Measurements from ENCODE around the gene KREMEN2. TPM values are rescaled to one million over a fixed set of nuclear protein-coding genes. Genes with fewer than 3 reads are reported as not detected.

Gene KREMEN2
- total RNA-seq, 2 experiments from 2014 or later = 0.08 TPM; not detected in 1

DNA sequence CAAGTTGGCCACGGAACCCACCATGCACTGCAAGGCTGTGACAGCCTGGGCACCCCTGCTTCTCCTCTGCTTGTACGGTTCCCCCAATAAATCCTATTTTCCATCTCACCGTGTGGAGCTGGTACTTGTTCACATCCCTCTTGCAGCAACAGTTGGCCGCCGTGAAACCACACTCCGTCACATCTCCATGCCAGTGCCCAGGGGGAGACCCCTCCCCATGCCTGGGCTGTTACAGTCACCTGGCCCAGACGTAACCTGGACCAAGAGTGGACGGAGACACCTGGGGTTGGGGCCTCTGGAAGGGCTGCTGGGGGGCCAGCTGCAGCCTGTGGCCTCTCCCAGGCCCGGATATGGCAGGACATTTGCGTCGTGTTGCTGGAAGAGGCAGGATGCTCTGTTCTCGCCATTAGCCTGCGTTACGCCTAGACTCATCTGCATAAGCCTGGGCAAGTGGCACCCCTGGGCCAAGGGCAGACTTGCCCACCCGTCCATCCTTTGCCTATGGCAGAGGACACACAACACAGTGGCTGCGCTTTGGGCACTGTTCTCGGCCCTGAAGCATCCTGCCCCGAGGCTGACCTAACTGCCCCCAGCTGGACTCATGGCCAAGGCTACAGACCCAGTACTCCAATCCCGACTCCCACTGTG, 14.2 kb upstream of the KREMEN2 start:
- DNase-seq = no peak
- Mint-ChIP-seq H3K27ac (no peak overlapping the region), H3K27me3 (no peaks in the 10 kb centered on the region), H3K36me3 (ENCODE audit: low read depth) (peaks cover 4% of the 10 kb centered on the region), H3K4me1 (no peaks in the 10 kb centered on the region), H3K4me3 (no peak overlapping the region), H3K9me3 (no peaks in the 10 kb centered on the region)
- ChIA-PET CTCF (interaction anchor here (1.4 kb wide), 1 partner anchor 13 kb away, joined by 4 read pairs; no protein-coding TSS in a partner anchor), POLR2A (no interaction called here)

DNA sequence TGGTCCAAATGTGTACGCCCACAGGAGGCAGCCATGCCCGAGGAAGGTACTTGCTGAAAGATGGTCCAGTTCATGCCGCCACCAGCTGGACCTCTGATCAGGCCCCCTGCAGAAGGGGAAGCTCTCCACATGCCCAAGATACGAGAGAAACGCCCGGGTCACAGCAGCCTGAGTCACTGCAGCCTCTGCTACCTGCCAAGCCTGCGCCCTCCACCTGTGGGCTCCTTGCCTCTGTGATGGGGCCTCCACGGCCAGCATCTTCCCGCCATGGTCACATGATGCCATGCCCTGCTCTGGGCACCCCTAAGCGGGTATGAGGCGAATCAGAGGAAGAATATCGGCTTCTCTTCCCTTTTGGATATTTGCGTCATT, 13.7 kb upstream of the KREMEN2 start:
- no peaks in the 10 kb centered on the region for H3K27me3 Mint-ChIP-seq
- no peak overlapping the region for H3K4me3 Mint-ChIP-seq
- no peak for DNase-seq
- POLR2A ChIA-PET = no interaction called here
- peaks cover 4% of the 10 kb centered on the region for H3K36me3 Mint-ChIP-seq (ENCODE audit: low read depth)
- no peak overlapping the region for H3K27ac Mint-ChIP-seq
- no peaks in the 10 kb centered on the region for H3K9me3 Mint-ChIP-seq
- CTCF ChIA-PET = interaction anchor here (1.4 to 1.6 kb wide), 2 partner anchors 12 to 23 kb away, joined by 3 to 4 read pairs; no protein-coding TSS in a partner anchor
- no peaks in the 10 kb centered on the region for H3K4me1 Mint-ChIP-seq

DNA sequence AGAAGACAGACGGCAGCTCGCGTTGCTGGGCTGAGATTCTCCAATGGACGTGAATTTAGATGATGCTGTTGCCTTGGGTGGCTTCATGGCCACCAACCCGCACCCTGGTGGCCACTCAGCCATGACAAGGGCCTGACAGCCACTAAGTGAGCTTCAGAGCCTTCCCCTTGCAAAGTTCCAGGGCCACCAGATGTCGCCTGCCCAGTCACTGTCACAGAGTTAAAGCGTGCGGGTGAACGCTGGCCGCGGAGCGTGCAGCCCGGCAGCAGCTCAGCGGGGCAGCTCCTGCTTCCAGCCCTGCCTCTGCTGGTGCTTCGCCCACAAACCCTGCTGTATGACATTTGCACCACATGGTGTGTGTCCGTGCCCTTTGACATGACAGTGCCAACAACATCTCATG, 13.3 kb upstream of the KREMEN2 start:
- no peaks in the 10 kb centered on the region for H3K9me3 Mint-ChIP-seq
- no peak for DNase-seq
- no peaks in the 10 kb centered on the region for H3K27me3 Mint-ChIP-seq
- peaks cover 4% of the 10 kb centered on the region for H3K36me3 Mint-ChIP-seq (ENCODE audit: low read depth)
- H3K27ac Mint-ChIP-seq = no peak overlapping the region
- POLR2A ChIA-PET = no interaction called here
- no peaks in the 10 kb centered on the region for H3K4me1 Mint-ChIP-seq
- H3K4me3 Mint-ChIP-seq = no peak overlapping the region
- CTCF ChIA-PET = interaction anchor here (1.1 to 1.6 kb wide), 2 partner anchors 24 to 59 kb away, joined by 3 read pairs; no protein-coding TSS in a partner anchor

- Mint-ChIP-seq H3K27ac (no peak overlapping the region), H3K36me3 (ENCODE audit: low read depth) (peaks cover 1% of the 10 kb centered on the region), H3K9me3 (no peaks in the 10 kb centered on the region), H3K4me1 (no peaks in the 10 kb centered on the region), H3K27me3 (no peaks in the 10 kb centered on the region), H3K4me3 (no peak overlapping the region)
- CTCF ChIA-PET = interaction anchor here (1.4 kb wide), 1 partner anchor 26 kb away, joined by 3 read pairs; no protein-coding TSS in a partner anchor
- POLR2A ChIA-PET = no interaction called here
- DNase-seq = no peak
These were observed 11.4 kb upstream of the KREMEN2 start for GRCh38 chr16:2952679-2953078.

DNA sequence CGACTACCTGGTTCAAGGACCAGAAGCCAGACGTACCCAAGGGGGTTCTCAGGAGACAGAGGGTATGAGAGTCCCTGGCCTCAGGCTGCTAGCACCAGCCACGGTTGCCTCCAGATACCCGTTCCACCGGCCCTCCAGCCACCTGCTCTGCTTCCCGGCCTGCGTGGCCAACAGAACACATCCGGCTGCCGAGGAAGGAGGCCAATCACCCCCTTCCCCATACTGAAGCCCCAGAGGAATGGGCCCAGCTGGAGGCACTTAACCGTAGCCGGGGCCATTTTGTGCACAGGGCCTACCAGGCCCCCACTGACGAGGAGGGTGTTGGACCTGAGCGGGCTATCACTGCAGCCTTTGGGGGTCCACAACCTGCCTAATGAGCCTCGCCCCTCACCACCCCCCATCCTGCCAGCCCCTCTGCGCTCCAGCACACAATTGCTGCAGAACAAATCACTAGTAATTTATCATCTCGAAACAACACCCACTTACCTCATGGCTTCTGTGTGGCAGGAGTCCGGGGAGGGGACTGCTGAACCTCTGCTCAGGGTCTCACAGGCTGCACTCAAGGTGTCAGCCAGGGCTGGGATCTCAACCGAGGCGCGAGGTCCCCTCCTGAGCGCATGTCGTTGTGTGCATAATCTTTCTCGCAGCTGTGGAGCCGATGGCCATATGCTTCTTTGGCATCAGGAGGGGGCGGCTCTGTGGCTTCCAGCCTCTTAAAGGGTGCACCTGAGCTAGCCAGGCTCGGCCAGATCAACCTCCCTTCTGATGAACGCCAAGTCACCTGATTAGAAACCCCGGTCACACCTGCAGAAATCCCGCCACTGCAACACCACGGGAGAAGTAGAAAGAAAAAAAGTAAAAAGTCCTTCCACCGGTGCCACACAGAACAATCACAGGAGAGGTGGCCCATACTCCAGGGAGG, 10.1 kb upstream of the KREMEN2 start:
- CTCF ChIA-PET = no interaction called here
- H3K27me3 Mint-ChIP-seq = no peaks in the 10 kb centered on the region
- H3K27ac Mint-ChIP-seq = no peak overlapping the region

DNA sequence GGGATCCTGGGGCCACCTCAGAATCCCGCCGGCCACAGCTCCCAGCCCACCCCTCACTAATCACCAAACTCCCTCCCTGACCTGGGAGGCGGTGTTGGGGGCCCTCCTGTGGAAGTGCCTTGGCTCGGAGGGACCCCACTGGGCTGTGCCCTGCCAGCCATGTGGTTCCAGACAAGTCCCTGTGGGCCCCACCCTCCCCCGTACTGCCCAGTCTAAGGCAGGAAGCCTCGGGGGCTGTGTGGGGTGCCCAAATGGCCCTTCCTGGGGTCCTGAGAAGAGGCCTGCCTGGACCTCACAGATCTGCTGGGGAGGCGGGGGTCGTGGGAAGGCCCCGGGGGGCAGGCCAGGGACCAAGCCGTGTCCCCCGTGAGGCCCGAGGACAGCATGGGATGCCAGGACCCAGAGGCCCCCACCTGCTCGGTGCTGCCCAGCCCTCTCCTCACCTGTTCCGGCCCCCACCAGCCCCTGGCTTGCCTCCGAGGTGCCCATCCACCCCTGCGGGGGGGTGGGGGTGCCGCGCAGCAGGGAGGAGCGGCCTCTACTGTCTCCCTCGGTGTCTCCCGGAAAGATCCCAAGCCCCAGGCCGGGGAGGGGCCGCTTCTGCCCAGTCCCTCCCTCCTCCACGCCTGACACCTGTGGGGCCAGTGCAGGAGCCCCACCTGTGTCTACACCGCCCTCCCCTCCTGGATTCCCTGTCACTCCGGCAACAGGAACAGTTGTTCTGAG, 9.3 kb upstream of the KREMEN2 start:
- no peaks in the 10 kb centered on the region for H3K36me3 Mint-ChIP-seq (ENCODE audit: low read depth)
- no peak for DNase-seq
- no peak overlapping the region for H3K4me3 Mint-ChIP-seq
- H3K27me3 Mint-ChIP-seq = no peaks in the 10 kb centered on the region
- H3K9me3 Mint-ChIP-seq = no peaks in the 10 kb centered on the region
- ChIA-PET CTCF (no interaction called here), POLR2A (no interaction called here)
- no peaks in the 10 kb centered on the region for H3K4me1 Mint-ChIP-seq
- H3K27ac Mint-ChIP-seq = no peak overlapping the region

More for the DNA sequence above, 10.1 kb upstream of the KREMEN2 start:
- Mint-ChIP-seq H3K36me3 (ENCODE audit: low read depth) (peaks cover 1% of the 10 kb centered on the region), H3K4me3 (no peak overlapping the region), H3K9me3 (no peaks in the 10 kb centered on the region), H3K4me1 (no peaks in the 10 kb centered on the region)
- DNase-seq = no peak
- POLR2A ChIA-PET = no interaction called here

GRCh38 chr16:2955438-2955778, 8.7 kb upstream of the KREMEN2 start:
- ChIA-PET CTCF (no interaction called here), POLR2A (no interaction called here)
- no peak overlapping the region for H3K4me3 Mint-ChIP-seq
- H3K27me3 Mint-ChIP-seq = no peaks in the 10 kb centered on the region
- no peaks in the 10 kb centered on the region for H3K36me3 Mint-ChIP-seq (ENCODE audit: low read depth)
- no peak for DNase-seq
- no peaks in the 10 kb centered on the region for H3K4me1 Mint-ChIP-seq
- H3K27ac Mint-ChIP-seq = no peak overlapping the region
- H3K9me3 Mint-ChIP-seq = no peaks in the 10 kb centered on the region

GRCh38 chr16:2955779-2956578, 8.1 kb upstream of the KREMEN2 start:
- no peaks in the 10 kb centered on the region for H3K27me3 Mint-ChIP-seq
- no peak for DNase-seq
- no peaks in the 10 kb centered on the region for H3K4me1 Mint-ChIP-seq
- H3K27ac Mint-ChIP-seq = peak overlapping the region; percentile 46
- CTCF ChIA-PET = no interaction called here
- POLR2A ChIA-PET = no interaction called here
- no peak overlapping the region for H3K4me3 Mint-ChIP-seq
- H3K9me3 Mint-ChIP-seq = no peaks in the 10 kb centered on the region
- H3K36me3 Mint-ChIP-seq (ENCODE audit: low read depth) = no peaks in the 10 kb centered on the region

DNA sequence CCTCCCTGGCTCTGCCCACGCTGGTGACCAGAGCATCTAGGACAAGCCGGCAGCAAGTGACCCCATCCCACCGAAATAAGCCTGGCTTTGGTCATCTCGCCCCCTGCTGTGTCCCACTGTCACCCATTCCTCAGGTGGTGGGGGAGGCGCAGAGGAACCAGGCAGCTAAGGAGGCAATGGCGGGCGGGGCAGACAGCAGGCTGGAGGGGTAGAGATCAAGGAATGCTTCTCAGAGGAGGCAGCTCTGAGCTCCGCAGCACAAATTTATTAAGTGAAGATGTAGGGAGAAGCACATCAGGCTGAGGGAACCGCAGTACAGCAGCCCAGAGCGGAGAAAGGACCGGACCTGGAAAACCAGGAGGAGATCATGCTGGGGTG, 7.5 kb upstream of the KREMEN2 start:
- CTCF ChIA-PET = no interaction called here
- POLR2A ChIA-PET = no interaction called here
- no peaks in the 10 kb centered on the region for H3K9me3 Mint-ChIP-seq
- H3K27ac Mint-ChIP-seq = no peak overlapping the region
- no peaks in the 10 kb centered on the region for H3K36me3 Mint-ChIP-seq (ENCODE audit: low read depth)
- no peaks in the 10 kb centered on the region for H3K27me3 Mint-ChIP-seq
- no peak for DNase-seq
- peaks cover under 1% of the 10 kb centered on the region for H3K4me1 Mint-ChIP-seq
- H3K4me3 Mint-ChIP-seq = no peak overlapping the region

DNA sequence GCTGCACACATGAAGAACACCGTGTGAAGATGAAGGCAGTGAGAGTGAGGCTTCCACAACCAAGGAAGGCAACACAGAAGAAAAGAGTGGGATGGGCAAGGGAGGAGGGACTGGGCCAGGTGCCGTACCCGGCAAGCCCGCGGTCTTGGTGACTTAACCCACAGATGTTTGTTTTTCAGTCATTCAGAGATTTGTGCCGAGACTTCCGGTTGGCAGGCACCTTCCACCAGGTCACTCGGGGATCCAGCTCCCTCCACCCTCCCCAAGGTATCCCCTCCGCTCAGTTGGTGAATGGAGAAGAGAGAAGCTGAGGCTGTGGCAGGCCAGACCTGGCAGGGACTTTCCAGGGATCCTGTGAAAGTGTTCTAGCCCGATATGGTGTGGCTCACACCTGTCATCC, 4.9 kb upstream of the KREMEN2 start:
- DNase-seq = no peak
- no peaks in the 10 kb centered on the region for H3K9me3 Mint-ChIP-seq
- POLR2A ChIA-PET = no interaction called here
- H3K27me3 Mint-ChIP-seq = peaks cover 16% of the 10 kb centered on the region
- no peak overlapping the region for H3K27ac Mint-ChIP-seq
- CTCF ChIA-PET = interaction anchor here (0.6 to 1.4 kb wide), 4 partner anchors 22 to 184 kb away, joined by 3 read pairs; partner anchors contain the start of gene FLYWCH2
- H3K4me1 Mint-ChIP-seq = peaks cover 11% of the 10 kb centered on the region
- no peaks in the 10 kb centered on the region for H3K36me3 Mint-ChIP-seq (ENCODE audit: low read depth)
- H3K4me3 Mint-ChIP-seq = no peak overlapping the region

DNA sequence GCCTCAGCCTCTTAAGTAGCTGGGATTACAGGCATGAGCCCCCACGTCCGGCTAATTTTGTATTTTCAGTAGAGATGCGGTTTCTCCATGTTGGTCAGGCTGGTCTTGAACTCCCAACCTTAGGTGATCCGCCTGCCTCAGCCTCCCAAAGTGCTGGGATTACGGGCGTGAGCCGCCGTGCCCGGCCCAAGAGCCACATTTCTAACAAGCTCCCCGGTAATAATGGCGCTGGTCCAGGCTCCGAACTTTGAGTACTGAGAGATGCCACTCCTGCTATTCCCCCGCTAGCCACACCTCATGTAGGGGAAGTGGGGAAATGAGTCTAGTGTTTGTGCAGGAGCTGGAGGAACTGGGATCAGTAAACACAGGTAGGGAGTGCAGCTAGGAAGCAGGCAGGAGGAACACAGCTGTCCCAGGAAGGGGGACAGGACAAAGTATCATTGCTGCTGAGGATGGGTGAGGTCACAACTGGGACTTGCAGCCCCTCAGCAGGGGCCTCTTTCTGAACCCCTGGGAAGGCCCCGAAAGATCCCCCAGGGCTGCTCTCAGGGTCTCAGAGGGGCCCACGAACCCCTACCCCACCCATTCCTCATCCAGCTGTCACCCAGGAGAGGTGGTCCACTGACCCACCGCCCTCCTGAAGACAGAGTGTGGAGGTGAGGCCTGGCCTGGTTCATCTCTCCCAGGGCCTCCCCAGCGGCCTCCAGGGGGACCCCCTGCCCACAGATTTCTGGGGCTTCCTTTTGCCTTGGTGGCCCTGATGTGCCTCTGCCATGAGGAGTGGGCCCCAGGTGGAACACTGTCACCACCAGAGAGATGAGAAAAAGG, 3.7 kb upstream of the KREMEN2 start:
- ChIA-PET POLR2A (no interaction called here), CTCF (interaction anchor here (0.5 to 1.0 kb wide), 3 partner anchors 10 to 92 kb away, joined by 3 to 4 read pairs (median 3); no protein-coding TSS in a partner anchor)
- Mint-ChIP-seq H3K4me1 (peaks cover 14% of the 10 kb centered on the region), H3K9me3 (no peaks in the 10 kb centered on the region), H3K27me3 (peaks cover 20% of the 10 kb centered on the region), H3K4me3 (no peak overlapping the region), H3K27ac (no peak overlapping the region), H3K36me3 (ENCODE audit: low read depth) (no peaks in the 10 kb centered on the region)
- DNase-seq = no peak
